CD4-positive, alpha-beta T cell (primary cell): Measurements from ENCODE around the gene TMED9. TPM values are rescaled to one million over a fixed set of nuclear protein-coding genes. Genes with fewer than 3 reads are reported as not detected.
"Not testable (repeated sequence)": the region's sequence is repeated elsewhere in the genome, so short reads cannot be mapped to it uniquely, and the experiment has no call there.

ENCODE experiments used
- ATAC-seq: fragments of 200-7000 bp; cut with Tn5 transposase; one replicate; pipeline ENCODE4 v1.10.0; 2022; ENCODE audit warnings: mild to moderate bottlenecking; ENCODE audit not compliant: poor library complexity
- CTCF ChIA-PET: fragments of 350-600 bp; sonication (Branson Sonifier 250); formaldehyde crosslinking; loops from one replicate; lab custom pipeline; 2021; ENCODE audit warnings: antibody characterized with exemption, inconsistent platforms; lab: Charles Lee
- POLR2A ChIA-PET: fragments of 350-600 bp; sonication (Branson Sonifier 250); formaldehyde crosslinking; loops from one replicate; lab custom pipeline; 2021; ENCODE audit warnings: antibody characterized with exemption, inconsistent platforms; lab: Charles Lee
- DNase-seq, 14 experiments: peaks; one replicate each; pipeline ENCODE4 v3.0.0-alpha.2; 2013 to 2020; ENCODE audit warnings: mixed read lengths in 2 of 14
- H3K27ac ChIP-seq, 2 donors: one replicate each; pipeline versions ENCODE4 v1.5.1 to v1.7.0; 2013; ENCODE audit warnings: low read length in 2 of 2, low read depth in 1 of 2, mild to moderate bottlenecking in 1 of 2
- H3K27me3 ChIP-seq, 2 experiments: 1 replicate in 1 of 2; 2 replicates in 1 of 2; pipeline versions ENCODE4 v1.6.1 to v1.7.0; 2013; ENCODE audit warnings: low read length in 2 of 2, control low read depth in 1 of 2, mild to moderate bottlenecking in 1 of 2, moderate library complexity in 1 of 2; ENCODE audit not compliant: insufficient read depth in 2 of 2, control insufficient read depth in 1 of 2
- H3K36me3 ChIP-seq: one replicate; pipeline ENCODE4 v1.6.1; 2013; ENCODE audit warnings: low read length, control low read depth; ENCODE audit not compliant: insufficient read depth
- H3K4me1 ChIP-seq: one replicate; pipeline ENCODE4 v1.6.1; 2013; ENCODE audit warnings: low read length, control low read depth; ENCODE audit not compliant: insufficient read depth
- H3K4me3 ChIP-seq: one replicate; pipeline ENCODE4 v1.5.1; 2013; ENCODE audit warnings: mild to moderate bottlenecking, low read length, moderate library complexity
- H3K9me3 ChIP-seq, 2 experiments: 1 replicate in 1 of 2; 2 replicates in 1 of 2; pipeline versions ENCODE4 v1.6.1 to v1.7.0; 2013; ENCODE audit warnings: low read length in 2 of 2, mild to moderate bottlenecking in 2 of 2, control low read depth in 1 of 2, moderate library complexity in 1 of 2; ENCODE audit not compliant: control insufficient read depth in 1 of 2, insufficient read depth in 1 of 2
- H3K27ac Mint-ChIP-seq: one replicate; pipeline ENCODE4 v1.8.0; 2020; ENCODE audit warnings: mixed read lengths
- H3K27me3 Mint-ChIP-seq: one replicate; pipeline ENCODE4 v1.8.0; 2021; ENCODE audit warnings: mixed read lengths
- H3K36me3 Mint-ChIP-seq: one replicate; pipeline ENCODE4 v1.8.0; 2021; ENCODE audit warnings: low read depth, mixed read lengths
- H3K4me1 Mint-ChIP-seq: one replicate; pipeline ENCODE4 v1.8.0; 2021; ENCODE audit warnings: low read depth, mixed read lengths
- H3K4me3 Mint-ChIP-seq: one replicate; pipeline ENCODE4 v1.8.0; 2020; ENCODE audit warnings: mild to moderate bottlenecking, mixed read lengths
- H3K9me3 Mint-ChIP-seq: one replicate; pipeline ENCODE4 v1.8.0; 2020; ENCODE audit warnings: mixed read lengths
- intact Hi-C, 2 experiments: fragments of 100-400 bp; cut with DNase I in 1 of 2; cut with micrococcal nuclease in 1 of 2; formaldehyde crosslinking; loops; one replicate each; pipeline versions ENCODE4 v1.15.1 to v1.9.0; 2023 to 2025; cut with DNase I, micrococcal nuclease
- total RNA-seq, 174 experiments: library from RNA in 2 of 174; stranded (reverse) in 2 of 174; gene quantifications; one replicate each; pipeline ENCODE4 v1.2.3 and lab custom pipeline; 2021 to 2026
- TF ChIP-seq, protein P1 (sequence below): fragments of 200-600 bp; IDR thresholded peaks from one replicate; pipeline ENCODE4 v1.8.0; 2022; ENCODE audit warnings: antibody characterized with exemption, mild to moderate bottlenecking

Gene TMED9
- total RNA-seq, 2 experiments from 2014 or later = 42.7 to 47.8 TPM

DNA sequence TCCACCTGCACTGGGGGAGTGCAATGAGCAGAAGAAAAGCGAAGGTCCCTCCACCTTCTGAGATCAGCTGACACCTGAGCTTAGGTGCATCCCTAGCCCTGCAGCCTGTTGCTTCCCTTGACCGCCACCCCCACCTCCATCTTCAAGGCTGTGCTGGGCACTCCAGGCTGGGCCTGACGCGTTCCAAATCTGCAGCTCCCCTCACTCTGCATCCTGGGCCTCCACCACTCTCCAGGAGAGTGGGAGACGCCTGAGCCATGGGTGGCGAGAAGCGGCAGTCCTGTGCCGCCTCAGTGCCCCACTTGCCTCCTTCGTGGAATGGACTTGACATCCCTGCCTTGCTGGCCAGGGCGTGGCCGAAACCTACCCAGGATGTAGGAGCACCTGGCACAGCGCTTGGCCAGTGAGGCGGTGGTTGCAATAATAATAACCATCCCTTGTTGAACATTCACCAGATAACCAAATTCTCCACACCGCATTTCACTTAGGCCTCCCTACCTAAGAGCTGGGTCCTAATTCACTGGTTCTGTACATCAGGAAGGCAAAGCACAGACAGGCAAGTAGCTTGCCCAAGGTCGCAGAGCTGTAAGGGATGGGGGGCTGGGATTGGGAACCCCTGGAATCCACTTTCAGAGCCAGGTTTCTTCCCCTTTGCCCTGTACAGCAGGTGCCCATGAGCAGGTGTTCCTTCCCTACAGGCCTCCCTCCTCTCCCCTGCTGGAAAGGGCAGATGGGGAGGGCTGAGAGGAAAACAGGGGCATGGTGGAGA, 19.6 kb downstream of the TMED9 start:
- no peak for ATAC-seq
- H3K27ac ChIP-seq = no peak overlapping the region
- POLR2A ChIA-PET = no interaction called here

DNA sequence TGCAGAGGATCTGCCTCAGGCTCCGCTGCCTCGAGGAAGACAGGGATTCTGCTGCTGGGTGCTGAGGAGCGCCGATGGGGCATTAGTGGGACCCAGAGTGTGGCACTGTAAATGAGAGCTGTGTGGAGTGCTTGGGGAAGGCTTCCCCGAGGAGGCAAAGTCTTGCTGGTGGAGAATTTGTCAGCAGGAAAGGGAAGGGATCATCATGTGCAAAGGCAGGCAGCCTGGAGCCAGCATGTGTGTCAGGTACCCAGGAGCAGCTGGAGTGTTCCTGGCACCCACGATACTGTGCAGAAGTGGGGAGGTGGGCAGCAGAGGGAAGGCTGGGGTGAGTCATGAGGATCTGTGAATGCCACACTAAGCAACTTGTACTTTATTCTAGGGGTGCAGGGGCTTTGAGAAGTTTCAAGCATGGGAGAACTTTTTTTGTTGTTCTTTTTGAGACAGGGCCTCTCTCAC, 20.2 kb downstream of the TMED9 start:
- ATAC-seq (no peak), DNase-seq (no peak)
- intact Hi-C loops = no loop called here
- ChIA-PET CTCF (no interaction called here), POLR2A (no interaction called here)
- Histone ChIP-seq H3K27ac (no peak overlapping the region), H3K36me3 (peaks cover 12% of the 10 kb centered on the region), H3K27me3 (no peaks in the 10 kb centered on the region), H3K4me3 (no peak overlapping the region), H3K4me1 (peaks cover 6% of the 10 kb centered on the region), H3K9me3 (no peaks in the 10 kb centered on the region)
- Mint-ChIP-seq H3K36me3 (no peaks in the 10 kb centered on the region), H3K27ac (peak overlapping the region; percentile 25), H3K27me3 (no peaks in the 10 kb centered on the region), H3K9me3 (no peaks in the 10 kb centered on the region), H3K4me1 (peaks cover 3% of the 10 kb centered on the region), H3K4me3 (no peak overlapping the region)
- TF ChIP-seq, protein P1, sequence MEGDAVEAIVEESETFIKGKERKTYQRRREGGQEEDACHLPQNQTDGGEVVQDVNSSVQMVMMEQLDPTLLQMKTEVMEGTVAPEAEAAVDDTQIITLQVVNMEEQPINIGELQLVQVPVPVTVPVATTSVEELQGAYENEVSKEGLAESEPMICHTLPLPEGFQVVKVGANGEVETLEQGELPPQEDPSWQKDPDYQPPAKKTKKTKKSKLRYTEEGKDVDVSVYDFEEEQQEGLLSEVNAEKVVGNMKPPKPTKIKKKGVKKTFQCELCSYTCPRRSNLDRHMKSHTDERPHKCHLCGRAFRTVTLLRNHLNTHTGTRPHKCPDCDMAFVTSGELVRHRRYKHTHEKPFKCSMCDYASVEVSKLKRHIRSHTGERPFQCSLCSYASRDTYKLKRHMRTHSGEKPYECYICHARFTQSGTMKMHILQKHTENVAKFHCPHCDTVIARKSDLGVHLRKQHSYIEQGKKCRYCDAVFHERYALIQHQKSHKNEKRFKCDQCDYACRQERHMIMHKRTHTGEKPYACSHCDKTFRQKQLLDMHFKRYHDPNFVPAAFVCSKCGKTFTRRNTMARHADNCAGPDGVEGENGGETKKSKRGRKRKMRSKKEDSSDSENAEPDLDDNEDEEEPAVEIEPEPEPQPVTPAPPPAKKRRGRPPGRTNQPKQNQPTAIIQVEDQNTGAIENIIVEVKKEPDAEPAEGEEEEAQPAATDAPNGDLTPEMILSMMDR = no peak

More for the DNA sequence above, 19.6 kb downstream of the TMED9 start:
- H3K9me3 ChIP-seq = no peaks in the 10 kb centered on the region
- H3K4me1 ChIP-seq = peaks cover 11% of the 10 kb centered on the region
- no peak for DNase-seq
- intact Hi-C loops = no loop called here
- H3K27me3 ChIP-seq = no peaks in the 10 kb centered on the region
- CTCF ChIA-PET = no interaction called here
- Mint-ChIP-seq H3K4me1 (peaks cover 9% of the 10 kb centered on the region), H3K27ac (peak overlapping the region; percentile 25), H3K27me3 (no peaks in the 10 kb centered on the region), H3K4me3 (no peak overlapping the region), H3K36me3 (peaks cover 3% of the 10 kb centered on the region), H3K9me3 (no peaks in the 10 kb centered on the region)
- TF ChIP-seq, protein P1 = no peak
- H3K36me3 ChIP-seq = peaks cover 9% of the 10 kb centered on the region
- no peak overlapping the region for H3K4me3 ChIP-seq

DNA sequence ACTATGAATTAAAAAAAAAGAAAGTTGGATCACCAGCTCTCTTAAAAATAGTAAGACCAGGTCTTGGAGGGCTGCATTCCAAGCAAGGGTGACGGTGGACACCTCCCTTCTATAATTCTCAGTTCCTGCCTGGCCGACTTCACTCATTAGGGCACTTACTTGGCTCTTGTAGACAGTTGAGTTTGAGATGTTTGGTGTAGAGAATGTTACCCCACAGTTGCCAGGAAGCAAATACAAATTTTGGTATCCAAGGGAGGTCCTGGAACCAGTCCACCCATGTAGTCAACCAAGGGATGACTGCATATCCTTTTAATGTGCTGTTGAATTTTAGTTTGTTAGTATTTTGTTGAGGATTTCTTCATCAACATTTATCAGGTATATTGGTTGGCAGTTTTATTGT, 28.6 kb downstream of the TMED9 start:
- Mint-ChIP-seq H3K9me3 (no peaks in the 10 kb centered on the region), H3K36me3 (peaks cover 80% of the 10 kb centered on the region), H3K4me1 (no peaks in the 10 kb centered on the region), H3K27me3 (no peaks in the 10 kb centered on the region), H3K27ac (no peak overlapping the region), H3K4me3 (no peak overlapping the region)
- ChIA-PET POLR2A (no interaction called here), CTCF (no interaction called here)
- Histone ChIP-seq H3K27me3 (no peaks in the 10 kb centered on the region), H3K4me1 (no peaks in the 10 kb centered on the region), H3K4me3 (no peak overlapping the region), H3K9me3 (no peaks in the 10 kb centered on the region), H3K27ac (no peak overlapping the region), H3K36me3 (peaks cover 46% of the 10 kb centered on the region)
- TF ChIP-seq, protein P1 = no peak
- no peak for DNase-seq
- intact Hi-C loops = no loop called here
- no peak for ATAC-seq

DNA sequence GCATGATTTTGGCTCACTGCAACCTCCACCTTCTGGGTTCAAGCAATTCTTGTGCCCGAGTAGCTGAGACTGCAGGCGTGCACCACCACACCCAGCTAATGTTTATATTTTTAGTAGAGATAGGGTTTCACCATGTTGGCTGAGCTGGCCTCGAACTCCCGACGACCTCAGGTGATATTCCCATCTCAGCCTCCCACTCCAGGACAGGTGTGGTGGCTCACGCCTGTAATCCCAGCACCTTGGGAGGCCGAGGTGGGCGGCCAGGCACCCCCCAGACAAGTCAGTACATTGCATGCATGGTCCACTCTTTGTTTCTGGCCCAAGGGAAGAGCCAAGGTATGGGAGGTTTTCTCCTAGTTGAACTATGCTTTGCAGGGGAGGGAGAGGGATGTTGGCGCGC, 32.2 kb downstream of the TMED9 start:
- H3K9me3 ChIP-seq, ATAC-seq, H3K9me3 Mint-ChIP-seq, H3K27me3 Mint-ChIP-seq, H3K27ac ChIP-seq, H3K27ac Mint-ChIP-seq, H3K4me3 Mint-ChIP-seq, H3K4me1 Mint-ChIP-seq, CTCF ChIA-PET, H3K4me3 ChIP-seq, H3K4me1 ChIP-seq, DNase-seq, POLR2A ChIA-PET, intact Hi-C loops, H3K27me3 ChIP-seq: not testable (repeated sequence)
- peaks cover 21% of the 10 kb centered on the region for H3K36me3 ChIP-seq
- peaks cover 84% of the 10 kb centered on the region for H3K36me3 Mint-ChIP-seq

DNA sequence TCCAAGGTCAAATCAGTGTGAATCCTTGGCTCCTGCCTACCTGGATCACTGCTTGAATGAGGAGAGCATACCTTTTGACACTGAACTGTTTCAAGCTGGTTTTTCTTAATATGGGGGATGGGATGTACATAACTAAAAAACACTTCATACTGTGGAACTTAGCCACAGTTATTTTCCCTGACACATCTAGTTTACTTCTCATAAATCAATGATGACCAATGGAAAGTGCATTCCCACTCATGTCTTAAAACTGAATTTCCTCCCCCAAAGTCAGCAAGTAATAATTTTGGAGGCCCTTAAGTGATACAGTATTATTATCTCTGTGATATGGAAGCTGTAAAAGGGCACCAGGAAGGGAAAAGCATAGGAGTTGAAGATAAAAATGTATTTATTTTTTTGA, 38.2 kb downstream of the TMED9 start:
- CTCF ChIA-PET = not testable (repeated sequence)

More for the DNA sequence above, 38.2 kb downstream of the TMED9 start:
- H3K9me3 ChIP-seq, DNase-seq, H3K4me1 ChIP-seq, intact Hi-C loops, POLR2A ChIA-PET, H3K27ac ChIP-seq, H3K4me3 Mint-ChIP-seq, ATAC-seq, H3K27me3 Mint-ChIP-seq, H3K4me1 Mint-ChIP-seq, H3K27ac Mint-ChIP-seq, H3K36me3 ChIP-seq, H3K27me3 ChIP-seq, H3K4me3 ChIP-seq, H3K9me3 Mint-ChIP-seq: not testable (repeated sequence)
- peaks cover 32% of the 10 kb centered on the region for H3K36me3 Mint-ChIP-seq
